HL-60/S4 (cell line): ENCODE measurements around the gene HM13.
"Not testable (repeated sequence)": the region's sequence is repeated elsewhere in the genome, so short reads cannot be mapped to it uniquely, and the experiment has no call there.

Experiments used
- in situ Hi-C: fragments of 300-500 bp; cut with MboI; formaldehyde crosslinking; loops from 2 replicates; pipeline ENCODE4 v1.14.3; 2022; ENCODE audit warnings: low sequenced_read_pairs

HM13 gene

GRCh38 chr20:31540406-31540805 lies 26.2 kb downstream of the HM13 start:
- in situ Hi-C loops: no loop called here

DNA sequence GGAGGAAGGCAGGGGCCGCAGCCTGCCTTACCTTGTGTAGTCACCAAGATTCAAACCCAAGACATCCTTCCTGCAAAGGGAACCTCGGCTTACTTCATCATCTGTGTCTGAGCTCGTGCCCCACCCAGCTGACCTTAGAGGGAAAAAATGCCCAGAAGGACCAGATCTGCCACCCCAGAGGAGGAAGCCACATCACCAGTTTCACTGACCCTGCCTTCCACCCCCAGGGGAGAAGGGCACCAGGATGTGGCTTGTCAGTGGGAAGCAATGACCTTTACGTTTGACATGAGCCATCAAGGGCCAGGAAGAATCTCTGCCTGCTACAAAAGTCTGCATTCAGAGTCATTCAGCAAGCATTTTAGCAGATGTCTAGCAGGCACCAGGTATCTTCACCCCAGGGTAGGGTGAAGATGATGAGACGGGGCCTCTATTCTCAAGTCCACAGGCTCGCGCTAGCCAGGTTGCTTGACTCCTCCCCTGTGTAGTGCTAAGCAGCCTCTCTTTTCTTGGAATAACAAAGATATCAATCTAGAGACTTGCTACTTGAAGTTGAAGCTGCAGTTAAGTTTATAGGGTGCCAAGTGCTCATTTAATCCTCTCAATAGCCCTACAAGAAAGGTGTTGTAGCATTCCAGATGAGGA lies 28.1 kb downstream of the HM13 start:
- in situ Hi-C loops: no loop called here

DNA sequence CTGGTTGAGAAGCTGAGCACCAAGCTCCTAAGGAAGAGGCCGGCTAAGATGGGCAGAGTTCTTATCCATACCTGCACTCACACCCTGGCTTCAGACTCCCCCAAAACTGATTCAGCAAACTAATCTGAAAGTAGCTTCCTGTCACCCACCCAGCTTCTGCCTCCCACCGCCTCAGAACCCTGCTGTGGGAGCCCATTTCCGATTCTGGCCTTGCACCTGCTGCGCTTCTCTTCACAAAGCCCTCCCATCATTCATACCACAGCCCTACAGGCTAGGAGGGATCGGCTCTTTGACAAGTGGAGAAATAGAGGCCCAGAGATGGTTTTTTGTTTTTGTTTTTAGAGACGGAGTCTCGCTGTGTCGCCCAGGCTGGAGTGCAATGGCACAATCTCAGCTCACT lies 28.7 kb downstream of the HM13 start:
- in situ Hi-C loops: no loop called here

- in situ Hi-C loops: no loop called here
Observed at GRCh38 chr20:31543966-31544598, 29.8 kb downstream of the HM13 start.

- in situ Hi-C loops: no loop called here
Observed at GRCh38 chr20:31544600-31544999, 30.4 kb downstream of the HM13 start.

- in situ Hi-C loops: not testable (repeated sequence)
Observed at GRCh38 chr20:31545621-31546040, 31.4 kb downstream of the HM13 start.

DNA sequence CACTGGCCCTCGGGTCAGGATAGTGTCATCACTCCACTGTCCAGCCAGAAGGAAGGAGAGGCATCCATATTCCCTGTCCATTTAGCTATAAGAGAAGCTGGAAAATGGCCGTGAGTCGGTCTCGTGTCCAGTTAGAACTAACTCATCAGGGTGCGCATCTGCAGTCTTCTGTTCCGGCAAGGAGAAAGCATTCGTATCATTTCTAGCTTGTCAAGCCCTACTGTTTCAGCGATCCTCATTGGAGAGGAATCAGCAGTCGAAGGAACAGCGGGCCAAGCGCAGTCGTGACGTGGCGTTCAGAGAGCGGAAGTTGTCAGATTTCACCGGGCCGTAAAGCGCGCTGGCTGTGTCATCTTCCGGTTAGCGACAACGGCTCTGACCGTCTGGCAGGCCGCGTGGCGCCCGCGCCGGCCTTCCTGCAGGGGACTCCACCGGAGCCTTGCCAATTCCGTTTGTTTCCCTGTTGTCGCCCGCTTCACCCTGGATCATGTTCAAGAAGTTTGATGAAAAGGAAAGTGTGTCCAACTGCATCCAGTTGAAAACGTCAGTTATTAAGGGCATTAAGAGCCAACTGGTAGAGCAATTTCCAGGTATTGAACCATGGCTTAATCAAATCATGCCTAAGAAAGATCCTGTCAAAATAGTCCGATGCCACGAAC lies 32.9 kb downstream of the HM13 start:
- in situ Hi-C loops: no loop called here

GRCh38 chr20:31547720-31548298 lies 33.6 kb downstream of the HM13 start:
- in situ Hi-C loops: no loop called here

- in situ Hi-C loops: no loop called here
Observed at GRCh38 chr20:31548820-31549512, 34.7 kb downstream of the HM13 start.

GRCh38 chr20:31549513-31549880 lies 35.3 kb downstream of the HM13 start:
- in situ Hi-C loops: no loop called here

DNA sequence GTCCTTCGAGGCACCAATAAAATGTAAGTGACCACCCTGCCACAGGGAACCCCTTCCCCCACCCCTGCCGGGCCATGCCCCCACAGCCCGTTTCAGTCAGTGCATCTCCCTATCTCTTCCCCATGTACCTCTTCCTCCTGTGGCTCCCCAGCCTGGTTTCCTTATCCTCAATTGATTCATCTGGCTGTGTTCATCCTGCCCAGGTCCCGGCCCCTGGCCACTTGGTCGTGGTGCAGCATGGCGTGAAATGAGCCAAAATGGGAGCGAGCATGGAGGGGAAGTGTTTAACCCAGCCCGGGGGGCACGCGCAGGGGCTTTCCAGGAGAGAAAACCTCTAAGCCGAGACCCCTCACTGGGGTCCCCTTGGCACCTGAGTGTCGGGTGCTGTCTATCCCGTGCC lies 35.9 kb downstream of the HM13 start:
- in situ Hi-C loops: no loop called here

GRCh38 chr20:31551163-31552081 lies 37.2 kb downstream of the HM13 start:
- in situ Hi-C loops: no loop called here

DNA sequence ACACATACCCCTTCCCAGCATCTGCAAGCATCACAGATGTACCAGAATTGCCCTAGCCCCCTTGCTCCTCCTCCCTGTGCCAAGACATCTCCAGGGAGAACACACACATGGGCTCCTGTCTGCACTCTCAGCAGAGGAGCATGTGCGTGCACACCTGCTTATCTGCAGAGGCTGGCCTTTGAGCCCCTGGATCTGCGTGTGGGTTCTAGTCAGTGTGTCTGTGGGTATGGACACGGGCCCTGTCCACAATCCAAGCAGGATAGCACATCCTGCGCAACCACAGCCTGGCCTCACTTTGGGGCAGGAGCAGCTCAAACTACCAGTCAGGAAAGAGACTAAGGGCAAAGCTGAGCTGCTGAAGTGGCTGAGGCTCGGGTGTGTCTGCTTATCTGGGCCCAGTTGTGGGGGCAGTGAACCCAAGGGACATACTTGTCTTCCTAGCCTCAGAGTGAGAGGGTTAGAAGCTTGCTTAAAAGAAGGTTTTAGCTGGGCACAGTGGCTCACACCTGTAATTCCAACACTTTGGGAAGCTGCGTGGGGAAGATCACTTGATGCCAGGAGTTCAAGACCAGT lies 41.0 kb downstream of the HM13 start:
- in situ Hi-C loops: no loop called here

DNA sequence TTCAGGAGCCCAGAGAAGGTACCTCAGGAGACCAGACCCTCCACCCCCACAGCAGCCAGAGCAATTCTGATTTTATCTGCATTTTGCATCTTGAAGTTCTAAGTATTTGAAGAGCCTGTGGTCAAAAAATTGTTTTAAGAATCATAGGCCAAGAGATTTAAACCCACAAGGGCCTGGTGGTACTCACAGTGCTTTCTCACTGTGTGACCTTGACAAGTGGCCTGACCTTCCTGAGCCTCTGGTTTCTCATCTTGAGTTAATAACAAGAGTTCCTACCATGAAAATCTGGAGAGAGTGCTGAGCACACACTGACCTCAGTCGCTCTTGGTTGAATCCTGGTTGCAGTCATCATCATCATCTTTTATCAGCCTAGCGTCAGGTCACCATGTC lies 45.5 kb downstream of the HM13 start:
- in situ Hi-C loops: loop anchor here (5.0 kb wide), 1 partner anchor 58 kb away; no protein-coding TSS in a partner anchor

GRCh38 chr20:31560094-31560745 lies 46.0 kb downstream of the HM13 start:
- in situ Hi-C loops: loop anchor here (5.0 kb wide), 1 partner anchor 57 kb away; no protein-coding TSS in a partner anchor

DNA sequence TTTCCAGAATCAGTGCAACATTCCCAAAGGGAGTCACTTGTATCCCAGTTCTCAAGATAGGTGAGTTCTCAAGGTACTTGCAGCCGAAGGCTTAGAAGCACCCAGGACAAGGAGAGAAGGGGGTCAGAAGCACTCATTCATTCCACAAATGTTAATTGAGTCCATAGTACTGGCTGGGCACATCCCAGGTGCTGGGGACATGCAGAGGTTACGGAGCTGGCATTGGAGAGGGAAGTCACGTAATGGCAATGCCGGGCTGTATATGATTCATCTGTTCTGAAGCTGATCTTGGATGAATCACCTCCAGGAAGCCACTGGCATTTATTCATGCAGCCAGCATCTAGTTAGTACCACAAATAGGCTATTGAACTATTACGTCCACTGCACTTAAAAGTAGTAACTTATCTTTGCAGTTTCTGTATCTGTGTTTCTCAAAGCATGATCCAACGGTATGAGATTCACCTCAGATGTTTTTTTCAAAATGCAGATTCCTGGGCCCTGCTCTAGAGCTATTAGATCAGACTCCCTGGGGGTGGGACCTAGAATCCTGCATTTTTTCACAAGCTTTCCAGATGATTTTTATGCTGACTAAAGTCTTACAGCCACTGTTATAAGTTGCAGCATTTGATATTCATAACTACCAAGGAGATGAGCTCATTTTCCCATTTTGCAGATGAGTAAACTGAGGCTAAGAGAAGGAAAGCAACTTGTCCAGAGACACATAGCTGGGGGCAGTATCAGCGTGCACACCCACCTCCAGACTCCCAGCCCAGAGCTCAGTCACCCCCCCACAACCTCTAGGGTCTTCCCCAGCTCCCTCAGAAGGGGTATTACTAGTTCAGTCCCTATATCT lies 46.7 kb downstream of the HM13 start:
- in situ Hi-C loops: loop anchor here (5.0 kb wide), 1 partner anchor 56 kb away; no protein-coding TSS in a partner anchor

DNA sequence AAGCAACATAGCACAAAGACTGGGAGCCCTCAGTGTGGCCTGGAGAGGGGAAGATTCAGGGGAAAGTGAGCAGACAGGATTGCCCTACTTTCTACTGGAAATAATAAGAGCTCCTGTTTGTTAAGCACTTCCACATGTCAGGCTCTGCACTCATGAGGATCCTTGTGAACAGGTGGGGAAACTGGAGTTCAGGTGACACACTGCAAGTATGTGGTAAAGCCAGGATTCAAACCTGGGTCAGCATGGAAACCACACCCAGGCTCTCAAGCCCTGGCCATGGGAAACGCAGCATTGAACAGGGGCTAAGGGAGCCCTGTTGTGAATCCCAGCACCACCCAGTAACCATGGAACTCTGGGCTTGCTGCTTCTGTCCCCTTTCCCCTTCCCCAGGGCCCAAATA lies 48.0 kb downstream of the HM13 start:
- in situ Hi-C loops: loop anchor here (5.0 kb wide), 1 partner anchor 55 kb away; no protein-coding TSS in a partner anchor

DNA sequence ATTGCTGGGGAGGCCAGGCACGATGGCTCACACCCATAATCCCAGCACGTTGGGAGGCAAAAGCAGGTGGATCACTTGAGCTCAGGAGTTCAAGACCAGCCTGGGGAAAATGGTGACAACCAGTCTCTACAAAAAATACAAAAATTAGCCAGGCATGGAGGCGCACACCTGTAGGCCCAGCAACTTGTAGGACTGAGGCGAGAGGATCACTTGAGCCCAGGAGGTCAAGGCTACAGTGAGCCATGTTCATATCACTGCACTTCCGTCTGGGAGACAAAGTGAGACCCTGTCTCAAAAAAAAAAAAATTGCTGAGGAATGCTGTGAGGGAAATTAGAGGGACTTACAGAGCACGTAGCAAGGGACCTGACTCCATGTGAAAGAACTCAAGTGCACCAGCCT lies 50.0 kb downstream of the HM13 start:
- in situ Hi-C loops: loop anchor here (5.0 kb wide), 1 partner anchor 53 kb away; no protein-coding TSS in a partner anchor
